Endothelial cell of umbilical vein (primary cell): ENCODE results near the gene VHLL.

Experiments used
- CTCF ChIP-seq, 2 donors: IDR thresholded peaks; 1 replicate in 1 of 2; 2 replicates in 1 of 2; pipeline ENCODE4 v1.5.1; 2011; ENCODE audit warnings: low read length in 2 of 2, mild to moderate bottlenecking in 2 of 2, moderate library complexity in 2 of 2, control low read depth in 1 of 2, inconsistent platforms in 1 of 2, low read depth in 1 of 2; ENCODE audit not compliant: insufficient read depth in 1 of 2; ENCODE audit errors: extremely low read depth in 1 of 2
- EZH2 ChIP-seq: IDR thresholded peaks from 2 replicates; pipeline ENCODE4 v1.6.1; 2012; ENCODE audit warnings: borderline replicate concordance, low read depth, mild to moderate bottlenecking, moderate library complexity, low read length, inconsistent platforms; ENCODE audit not compliant: severe bottlenecking
- MAX ChIP-seq: IDR thresholded peaks from 2 replicates; pipeline ENCODE4 v1.6.1; 2011; ENCODE audit not compliant: insufficient read depth, insufficient read length
- POLR2A ChIP-seq: IDR thresholded peaks from 2 replicates; pipeline ENCODE4 v1.6.1; 2012; ENCODE audit warnings: low read depth, mild to moderate bottlenecking, control low read depth, low read length
- POLR2AphosphoS5 ChIP-seq: IDR thresholded peaks from 2 replicates; pipeline ENCODE4 v1.6.1; 2012; ENCODE audit warnings: low read depth, mild to moderate bottlenecking, control low read depth, low read length, moderate library complexity; ENCODE audit not compliant: insufficient read depth

GRCh38 chr1:156282479-156283222 lies 16.5 kb downstream of the VHLL start, which contains the start of gene SMG5:
- no peak for TF ChIP-seq EZH2
- TF ChIP-seq CTCF (IDR thresholded peaks at IDR 0.05; ENCODE audit: extremely low read depth in 1 of 2, insufficient read depth in 1 of 2, low read depth in 1 of 2, low read length in 2 of 2), result no peak
- no peak for TF ChIP-seq MAX
- TF ChIP-seq POLR2AphosphoS5, result peak; percentile 92
- peak; percentile 93 for TF ChIP-seq POLR2A
